ENCODE data around the gene LRRN1.

LRRN1 gene

GRCh38 chr3:3848923-3849275 lies 49.7 kb downstream of the LRRN1 start:
- H3K9me3 ChIP-seq (ENCODE audit: insufficient read depth, low read length): no peaks in the 10 kb centered on the region
- H3K4me3 ChIP-seq (ENCODE audit: insufficient read depth, low read length, poor library complexity, severe bottlenecking): no peak overlapping the region
- H2AFZ ChIP-seq (ENCODE audit: low read depth, low read length, severe bottlenecking): no peak overlapping the region
- H3K79me2 ChIP-seq (ENCODE audit: insufficient read depth, low read length): no peaks in the 10 kb centered on the region
- no peak overlapping the region for H3K9ac ChIP-seq (ENCODE audit: low read length)
- no peak for TF ChIP-seq CTCF (IDR thresholded peaks at IDR 0.05; ENCODE audit: insufficient read depth, low read length, poor library complexity, severe bottlenecking)
- no peak for TF ChIP-seq EZH2phosphoT487 (conservative IDR thresholded peaks at IDR 0.05; ENCODE audit: low read length)
- H3K36me3 ChIP-seq (ENCODE audit: low read length): no peaks in the 10 kb centered on the region
- no peaks in the 10 kb centered on the region for H3K9me2 ChIP-seq (replicated peaks; ENCODE audit: insufficient read depth, low read length)
- H3K4me2 ChIP-seq (ENCODE audit: low read depth, low read length, poor library complexity, severe bottlenecking): no peak overlapping the region
- H3K27ac ChIP-seq (ENCODE audit: low read depth, low read length): no peak overlapping the region
- H4K20me1 ChIP-seq (ENCODE audit: low read depth, low read length): no peaks in the 10 kb centered on the region
- no peaks in the 10 kb centered on the region for H3K27me3 ChIP-seq (ENCODE audit: low read length)
- no peaks in the 10 kb centered on the region for H3F3A ChIP-seq (ENCODE audit: insufficient read depth)

GRCh38 chr3:3851621-3852323 lies 52.5 kb downstream of the LRRN1 start:
- TF ChIP-seq EZH2phosphoT487 (conservative IDR thresholded peaks at IDR 0.05; ENCODE audit: low read length): no peak
- no peak for TF ChIP-seq CTCF (IDR thresholded peaks at IDR 0.05; ENCODE audit: insufficient read depth, low read length, poor library complexity, severe bottlenecking)
- H3K79me2 ChIP-seq (ENCODE audit: insufficient read depth, low read length): no peaks in the 10 kb centered on the region
- H3K9me3 ChIP-seq (ENCODE audit: insufficient read depth, low read length): no peaks in the 10 kb centered on the region

GRCh38 chr3:3853544-3853943 lies 54.3 kb downstream of the LRRN1 start:
- TF ChIP-seq EZH2phosphoT487 (conservative IDR thresholded peaks at IDR 0.05; ENCODE audit: low read length) (no peak), CTCF (IDR thresholded peaks at IDR 0.05; ENCODE audit: insufficient read depth, low read length, poor library complexity, severe bottlenecking) (no peak)
- Histone ChIP-seq H3K9me3 (ENCODE audit: insufficient read depth, low read length) (no peaks in the 10 kb centered on the region), H3K27ac (ENCODE audit: low read depth, low read length) (no peak overlapping the region), H3K4me3 (ENCODE audit: insufficient read depth, low read length, poor library complexity, severe bottlenecking) (no peak overlapping the region), H4K20me1 (ENCODE audit: low read depth, low read length) (no peaks in the 10 kb centered on the region), H3K27me3 (ENCODE audit: low read length) (no peaks in the 10 kb centered on the region), H3K79me2 (ENCODE audit: insufficient read depth, low read length) (no peaks in the 10 kb centered on the region), H3F3A (ENCODE audit: insufficient read depth) (no peaks in the 10 kb centered on the region), H3K9ac (ENCODE audit: low read length) (no peak overlapping the region), H2AFZ (ENCODE audit: low read depth, low read length, severe bottlenecking) (no peak overlapping the region), H3K9me2 (replicated peaks; ENCODE audit: insufficient read depth, low read length) (no peaks in the 10 kb centered on the region), H3K36me3 (ENCODE audit: low read length) (no peaks in the 10 kb centered on the region), H3K4me2 (ENCODE audit: low read depth, low read length, poor library complexity, severe bottlenecking) (no peak overlapping the region)

More at GRCh38 chr3:3851621-3852323, 52.5 kb downstream of the LRRN1 start:
- Histone ChIP-seq H3K27me3 (ENCODE audit: low read length) (no peaks in the 10 kb centered on the region), H3K9me2 (replicated peaks; ENCODE audit: insufficient read depth, low read length) (no peaks in the 10 kb centered on the region), H3K27ac (ENCODE audit: low read depth, low read length) (no peak overlapping the region), H3K4me2 (ENCODE audit: low read depth, low read length, poor library complexity, severe bottlenecking) (no peak overlapping the region), H4K20me1 (ENCODE audit: low read depth, low read length) (no peaks in the 10 kb centered on the region), H2AFZ (ENCODE audit: low read depth, low read length, severe bottlenecking) (no peak overlapping the region), H3F3A (ENCODE audit: insufficient read depth) (no peaks in the 10 kb centered on the region), H3K9ac (ENCODE audit: low read length) (no peak overlapping the region), H3K4me3 (ENCODE audit: insufficient read depth, low read length, poor library complexity, severe bottlenecking) (no peak overlapping the region), H3K36me3 (ENCODE audit: low read length) (no peaks in the 10 kb centered on the region)
